Right renal cortex interstitium (tissue), 3 donors: ENCODE results near the gene DIP2C. TPM values are rescaled to one million over a fixed set of nuclear protein-coding genes. Genes with fewer than 3 reads are reported as not detected.

Source experiments
- DNase-seq, 3 donors: peaks; one replicate each; pipeline ENCODE4 v3.0.0-alpha.2; 2013; ENCODE audit warnings: low read depth in 3 of 3, low spot score in 2 of 3
- polyA plus RNA-seq, 3 donors: library from polyadenylated mRNA; unstranded; fragments of 120-200 nt; gene quantifications; one replicate each; pipeline ENCODE4 v1.2.1, GENCODE V29; 2013; ENCODE audit not compliant: insufficient read length in 3 of 3

DIP2C gene
- polyA plus RNA-seq, 3 donors = 19.2 to 22.3 (median 21.0) TPM

DNA sequence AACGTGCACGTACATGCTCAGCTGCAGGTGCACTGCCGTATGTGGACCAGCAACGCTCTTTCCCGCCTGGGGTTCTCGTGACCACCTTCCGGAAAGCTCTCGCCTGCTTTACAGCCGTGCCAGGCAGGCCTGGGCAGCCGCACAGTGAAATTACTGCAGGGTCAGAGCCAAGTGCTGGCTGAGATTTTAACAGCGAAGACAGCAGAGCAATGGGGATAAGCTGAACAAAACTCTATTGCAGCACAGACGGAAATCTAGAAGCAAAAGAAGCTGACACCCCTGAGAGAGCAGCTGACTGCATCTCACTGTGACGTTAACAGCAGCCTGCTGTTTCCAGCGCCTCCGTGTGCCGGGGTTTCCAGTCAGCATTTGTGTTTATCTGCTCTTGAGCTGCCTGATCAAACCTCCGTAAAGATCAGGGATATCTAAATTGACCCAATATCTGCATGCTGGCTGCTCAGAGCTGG is 179.0 kb downstream of the DIP2C start:
- no peak for DNase-seq

DNA sequence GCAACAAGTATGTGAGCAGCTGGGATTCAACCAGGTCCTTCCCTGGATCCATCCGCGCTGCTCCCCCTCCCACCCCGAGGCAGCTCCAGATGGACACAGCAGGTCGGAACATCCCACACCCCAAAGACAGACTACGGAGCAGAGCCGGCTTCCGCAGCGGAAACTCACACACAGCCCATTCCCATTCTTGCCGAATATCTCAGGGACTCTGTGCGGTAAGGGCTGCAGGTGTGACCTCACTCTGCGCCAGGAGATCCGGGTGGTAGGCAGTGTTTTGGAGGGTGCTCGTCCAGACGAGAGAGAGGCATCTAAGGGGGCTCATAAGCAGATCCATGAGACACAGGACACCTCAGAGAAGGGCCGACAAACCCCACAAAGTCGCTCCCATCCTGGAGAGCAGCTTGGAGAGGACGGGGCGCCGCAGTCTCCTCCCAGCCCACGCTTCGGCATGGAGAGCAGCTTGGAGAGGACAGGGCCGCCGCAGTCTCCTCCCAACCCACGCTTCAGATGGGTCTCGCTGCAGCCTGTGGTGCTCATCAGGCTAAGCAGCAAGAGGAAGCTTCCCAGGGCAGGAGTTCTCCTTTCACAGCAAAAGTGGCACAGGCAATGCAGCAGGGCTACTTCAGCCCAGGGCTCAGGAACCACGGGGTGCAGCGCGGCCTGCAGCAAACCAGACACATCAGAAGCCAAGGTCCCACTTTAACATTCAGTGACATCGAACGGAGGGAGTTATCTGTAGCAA is 179.9 kb downstream of the DIP2C start:
- no peak for DNase-seq

DNA sequence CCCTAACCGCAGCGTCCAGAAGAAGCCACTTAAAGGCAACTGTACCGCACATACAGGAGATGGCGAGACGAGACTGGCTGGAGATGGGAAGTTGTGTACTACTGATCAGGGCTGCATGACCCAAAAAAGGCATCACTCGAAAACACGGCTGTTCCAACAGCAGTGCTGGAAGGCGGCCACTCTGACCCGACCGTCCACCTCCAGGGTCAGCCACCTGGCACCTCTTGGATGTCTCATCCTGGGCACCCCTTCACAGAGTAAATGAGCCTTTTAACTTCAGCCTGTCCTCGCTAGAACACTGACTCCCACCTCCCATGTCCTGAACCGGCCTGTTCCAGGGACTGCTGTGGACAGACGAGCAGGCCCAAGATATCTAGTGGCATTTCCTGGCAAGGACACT is 180.7 kb downstream of the DIP2C start:
- no peak for DNase-seq

DNA sequence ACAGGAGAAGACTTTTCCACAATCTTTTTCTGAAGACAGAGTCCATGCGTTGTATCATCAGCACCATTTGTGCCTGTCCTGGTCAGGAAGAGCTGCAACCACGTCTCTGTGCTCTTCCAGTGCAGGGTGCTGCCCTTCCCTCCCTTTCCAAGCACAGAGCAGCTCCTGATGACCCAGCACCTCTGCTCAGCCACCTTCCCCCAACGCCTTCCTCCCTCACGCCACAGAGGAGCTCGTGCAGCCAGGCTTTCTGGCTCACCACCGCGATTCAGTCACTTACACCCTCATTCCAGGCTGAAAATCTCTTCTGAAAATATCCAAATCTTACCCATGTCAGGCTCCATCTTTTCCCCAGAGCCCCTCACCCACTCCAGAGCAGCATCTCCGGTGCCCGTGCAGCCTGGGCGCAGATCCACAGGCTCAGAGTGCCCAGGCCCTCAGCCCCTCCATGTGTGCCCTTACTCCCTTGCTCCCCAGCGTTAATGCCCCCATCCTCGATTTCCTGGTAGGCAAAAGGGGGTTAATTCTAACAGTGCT is 181.5 kb downstream of the DIP2C start:
- no peak for DNase-seq

DNA sequence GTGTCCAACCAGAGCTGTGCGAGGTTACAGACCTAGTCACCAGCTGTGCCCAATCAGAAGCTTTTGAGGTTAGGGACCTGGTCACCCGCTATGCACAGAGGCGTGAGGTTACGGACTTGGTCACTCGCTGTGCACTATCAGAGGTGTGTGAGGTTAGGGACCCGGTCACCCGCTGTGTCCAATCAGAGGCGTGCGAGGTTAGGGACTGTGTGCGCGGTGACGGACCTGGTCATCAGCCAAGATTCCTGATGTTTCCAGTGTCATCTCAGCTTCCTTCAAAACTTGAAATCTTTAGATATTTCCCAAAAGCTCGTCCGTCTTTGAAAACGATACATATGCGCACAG is 182.1 kb downstream of the DIP2C start:
- no peak for DNase-seq

DNA sequence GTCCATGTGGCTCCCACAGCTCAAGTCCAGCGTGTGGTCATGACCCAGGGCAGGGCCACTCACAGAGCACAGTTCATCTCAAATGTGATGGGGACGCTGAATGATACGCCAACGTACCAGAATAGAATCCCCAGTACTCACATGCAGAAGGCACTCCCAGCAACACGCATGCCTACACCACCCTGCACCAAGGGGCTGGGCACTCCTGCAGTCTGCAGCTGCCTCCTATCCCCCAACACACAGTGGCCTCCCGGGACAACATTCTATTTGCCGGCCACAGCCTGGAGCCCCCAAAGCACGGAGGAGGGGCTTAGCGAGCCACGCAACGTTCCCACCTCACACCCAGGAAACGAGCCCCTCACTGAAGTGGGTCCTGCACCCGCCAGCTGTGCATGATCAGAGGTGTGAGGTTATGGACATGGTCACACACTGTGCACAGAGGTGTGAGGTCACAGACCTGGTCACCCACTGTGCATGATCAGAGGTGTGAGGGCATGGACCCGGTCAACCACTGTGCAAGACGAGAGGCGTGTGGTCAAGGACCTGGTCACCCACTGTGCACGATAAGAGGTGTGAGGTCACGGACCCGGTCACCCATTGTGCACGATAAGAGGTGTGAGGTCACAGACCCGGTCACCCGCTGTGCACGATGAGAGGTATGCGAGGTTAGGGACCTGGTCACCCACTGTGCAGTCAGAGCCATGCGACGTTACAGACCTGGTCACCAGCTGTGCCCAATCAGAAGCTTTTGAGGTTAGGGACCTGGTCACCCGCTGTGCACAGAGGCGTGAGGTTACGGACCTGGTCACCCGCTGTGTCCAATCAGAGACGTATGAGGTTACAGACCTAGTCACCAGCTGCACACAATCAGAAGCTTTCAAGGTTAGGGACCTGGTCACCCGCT is 182.8 kb downstream of the DIP2C start:
- no peak for DNase-seq

DNA sequence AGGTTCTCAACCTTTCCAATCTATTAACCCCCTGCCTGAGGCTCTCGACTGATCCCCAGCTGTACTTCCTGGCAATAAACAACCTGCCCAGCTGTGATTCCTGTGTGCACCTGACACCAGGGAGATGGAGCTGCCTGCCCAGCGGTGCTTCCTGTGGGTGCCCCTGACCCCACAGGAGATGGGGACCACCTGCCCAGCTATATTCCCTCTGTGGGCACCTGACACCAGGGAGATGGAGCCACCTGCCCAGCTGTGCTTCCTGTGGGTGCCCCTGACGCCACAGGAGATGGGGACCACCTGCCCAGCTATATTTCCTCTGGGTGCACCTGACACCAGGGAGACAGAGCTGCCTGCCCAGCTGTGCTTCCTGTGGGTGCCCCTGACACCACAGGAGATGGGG is 184.0 kb downstream of the DIP2C start:
- no peak for DNase-seq

DNA sequence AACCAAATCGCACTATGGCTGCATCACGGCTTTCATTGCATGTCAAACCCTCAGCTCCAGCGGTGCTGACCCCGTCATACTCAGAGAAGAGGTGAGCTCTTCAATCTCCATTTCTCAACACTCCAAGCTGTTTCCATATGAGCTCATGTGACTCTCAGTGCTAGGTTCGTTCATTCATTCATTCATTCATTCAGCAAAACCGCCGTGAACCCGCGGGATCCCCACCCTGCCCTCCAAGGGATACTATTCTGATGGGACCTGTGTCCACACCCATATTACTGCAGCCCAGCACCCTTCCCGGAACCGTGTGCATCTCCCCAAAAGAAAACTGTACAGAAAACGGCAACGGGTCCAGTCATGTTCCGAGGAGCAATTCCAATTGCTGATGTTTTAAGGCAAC is 184.7 kb downstream of the DIP2C start:
- DNase-seq = no peak

DNA sequence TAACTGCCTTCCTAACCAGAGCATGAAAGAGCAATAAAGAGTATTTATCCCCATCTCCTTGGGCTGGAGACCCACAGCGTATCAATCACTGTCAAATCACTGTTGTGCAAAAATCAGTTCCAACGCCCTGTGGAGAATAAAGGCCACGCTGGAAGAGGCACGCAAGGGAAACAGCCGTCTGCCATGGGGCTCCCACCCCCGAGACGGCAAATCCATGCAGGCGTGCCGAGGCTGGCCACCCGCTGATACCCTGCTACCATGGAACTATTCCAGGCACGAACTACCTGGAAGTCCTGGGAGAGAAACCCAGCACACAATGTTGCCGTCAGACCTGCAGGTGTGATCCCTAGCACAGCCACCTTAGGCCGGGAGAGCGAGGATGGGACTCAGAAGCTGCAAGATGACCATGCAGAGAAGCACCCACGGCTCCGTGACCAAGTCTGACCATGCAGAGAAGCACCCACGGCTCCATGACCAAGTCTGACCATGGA is 185.3 kb downstream of the DIP2C start:
- DNase-seq = no peak

DNA sequence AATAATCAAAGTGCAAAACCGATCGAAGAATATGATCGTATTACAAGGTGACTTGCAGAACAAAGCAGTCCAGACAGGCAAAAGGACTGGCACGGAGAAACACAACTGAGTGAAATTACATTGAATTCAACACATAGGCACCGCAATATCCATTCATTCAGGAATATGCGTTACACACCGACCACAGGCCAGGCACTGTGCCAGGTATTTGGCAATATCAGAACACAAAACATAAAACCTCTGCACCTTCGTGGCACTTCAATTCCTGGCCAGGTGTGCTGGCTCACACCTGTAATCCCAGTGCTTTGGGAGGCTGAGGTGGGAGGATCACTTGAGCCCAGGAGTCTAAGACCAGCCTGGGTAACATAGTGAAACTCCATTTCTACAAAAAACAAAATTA is 187.9 kb downstream of the DIP2C start:
- DNase-seq = no peak

DNA sequence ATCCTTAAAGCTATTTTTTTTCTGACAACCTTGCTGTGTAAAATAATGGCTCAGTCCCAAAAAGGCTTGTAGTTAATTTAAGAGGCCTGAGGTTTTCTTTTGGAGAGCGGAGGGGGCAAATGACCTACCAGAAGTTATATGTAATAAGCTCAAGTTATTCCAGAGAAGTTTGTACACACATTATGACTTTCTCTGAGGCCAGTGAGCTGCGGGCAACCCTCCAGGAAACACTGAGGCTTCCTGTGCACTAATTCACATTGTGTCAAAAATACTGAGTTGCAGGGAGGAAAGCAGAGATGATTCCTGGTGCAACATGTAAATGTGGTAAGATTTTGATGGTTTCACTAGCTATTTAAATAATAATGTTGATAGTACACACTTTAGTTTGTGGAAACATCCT is 188.6 kb downstream of the DIP2C start:
- no peak for DNase-seq

DNA sequence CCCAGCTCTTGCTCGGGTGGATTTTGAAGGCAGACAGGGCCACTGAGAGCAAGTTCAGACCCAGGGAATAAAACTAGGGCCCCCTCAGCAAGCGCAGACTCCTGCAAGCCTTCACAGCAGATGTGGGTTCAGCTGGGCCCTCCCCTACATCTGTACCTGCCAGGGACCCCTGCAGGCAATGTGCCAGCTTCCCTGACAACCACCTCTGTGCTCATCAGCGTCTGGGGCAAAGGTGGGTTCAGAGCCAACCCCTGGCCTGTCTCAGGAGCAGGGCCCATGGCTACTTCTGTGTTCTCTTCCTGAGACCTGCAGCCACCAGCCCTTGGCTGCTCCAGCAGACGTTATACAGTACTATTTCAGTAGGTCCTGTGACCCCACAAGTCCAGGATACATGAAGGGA is 189.5 kb downstream of the DIP2C start:
- DNase-seq = no peak

DNA sequence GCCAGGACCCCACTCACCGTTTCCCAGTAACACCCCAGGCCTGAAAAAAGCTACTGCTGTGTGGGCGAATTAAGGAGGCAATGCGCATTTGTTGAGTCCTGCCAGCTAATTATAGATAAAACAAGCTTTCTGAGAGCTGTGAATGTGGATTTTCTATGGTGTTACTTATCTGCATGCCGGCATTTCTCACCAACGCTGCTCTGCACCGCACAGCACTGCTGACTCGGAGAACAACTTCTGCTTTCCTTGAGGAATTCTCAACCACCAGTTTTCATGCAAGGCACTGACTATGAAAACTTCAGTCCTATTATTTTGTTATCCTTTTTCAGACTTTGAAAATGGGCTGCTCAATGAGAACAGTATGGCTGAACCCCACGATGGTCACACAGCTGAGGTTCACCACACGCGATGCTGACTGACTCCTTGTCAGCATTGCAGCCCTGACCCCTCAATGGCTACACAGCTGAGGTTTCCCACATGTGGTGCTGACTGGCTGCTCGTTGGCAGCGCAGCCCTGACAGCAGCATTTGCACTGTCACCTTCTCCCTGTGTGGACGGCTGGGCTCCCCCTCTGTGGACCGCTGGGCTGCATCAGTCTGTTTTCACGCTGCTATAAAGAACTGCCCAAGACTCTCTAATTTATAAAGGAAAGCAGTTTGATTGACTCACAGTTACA is 190.6 kb downstream of the DIP2C start:
- DNase-seq = no peak

DNA sequence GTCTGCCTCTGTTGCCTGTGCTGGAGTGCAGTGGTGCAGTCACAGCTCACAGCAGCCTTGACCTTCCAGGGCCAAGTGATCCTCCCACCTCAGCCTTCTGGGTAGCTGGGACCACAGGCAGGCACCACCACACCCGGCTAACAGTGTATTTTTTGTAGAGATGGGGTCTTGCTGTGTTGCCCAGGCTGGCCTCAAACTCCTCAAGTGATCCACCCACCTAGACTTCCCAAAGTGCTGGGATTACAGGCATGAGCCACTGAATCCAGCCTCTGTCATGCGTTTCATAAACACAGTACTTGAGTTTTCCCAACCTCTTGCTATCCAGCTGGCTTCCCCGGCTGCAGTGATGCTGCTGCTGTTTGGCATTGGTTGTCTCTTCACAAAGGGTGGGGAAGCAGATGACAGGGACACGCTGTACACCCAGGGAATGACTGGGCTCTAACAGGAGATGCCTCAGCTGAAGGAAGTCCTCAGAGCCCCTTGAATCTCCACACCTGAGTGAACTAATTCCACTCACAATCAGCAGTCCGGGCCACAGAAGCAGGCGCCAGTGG is 191.5 kb downstream of the DIP2C start:
- no peak for DNase-seq

DNA sequence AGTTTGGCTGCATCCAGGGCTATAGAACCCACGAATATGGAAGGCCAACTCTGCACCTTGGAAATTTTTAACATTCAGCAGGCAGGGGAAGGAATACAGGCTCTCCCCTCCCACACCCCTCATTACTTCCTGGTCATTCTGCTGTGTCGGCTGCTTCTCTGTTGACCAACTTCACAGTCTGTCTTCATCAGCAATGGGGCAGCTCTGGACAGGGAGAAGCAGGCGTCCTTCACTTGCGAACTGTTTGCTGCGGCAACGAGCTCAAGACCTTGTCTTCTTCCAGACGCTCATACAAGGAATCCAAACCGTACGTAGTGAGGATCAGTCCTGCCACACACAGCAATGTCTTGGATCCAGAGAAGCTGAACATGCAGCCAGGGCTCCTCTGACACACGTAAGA is 192.2 kb downstream of the DIP2C start:
- DNase-seq = no peak

DNA sequence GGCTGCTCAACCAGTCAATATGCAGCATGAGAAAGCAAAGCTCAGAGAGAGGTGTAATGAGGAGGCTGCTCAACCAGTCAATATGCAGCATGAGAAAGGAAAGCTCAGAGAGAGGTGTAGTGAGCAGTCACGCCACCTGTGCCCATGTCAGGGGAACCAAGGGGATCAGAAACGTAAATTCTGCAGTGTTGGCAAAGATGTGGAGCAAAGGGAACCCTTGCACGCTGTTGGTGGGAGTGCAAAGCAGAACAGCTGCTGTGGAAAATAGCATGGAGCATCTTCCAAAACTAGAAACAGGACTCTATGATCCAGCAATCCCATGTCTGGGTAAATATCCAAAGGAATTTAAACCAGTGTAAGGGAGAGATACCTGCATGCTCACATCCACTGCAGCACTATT is 194.9 kb downstream of the DIP2C start:
- DNase-seq = no peak

DNA sequence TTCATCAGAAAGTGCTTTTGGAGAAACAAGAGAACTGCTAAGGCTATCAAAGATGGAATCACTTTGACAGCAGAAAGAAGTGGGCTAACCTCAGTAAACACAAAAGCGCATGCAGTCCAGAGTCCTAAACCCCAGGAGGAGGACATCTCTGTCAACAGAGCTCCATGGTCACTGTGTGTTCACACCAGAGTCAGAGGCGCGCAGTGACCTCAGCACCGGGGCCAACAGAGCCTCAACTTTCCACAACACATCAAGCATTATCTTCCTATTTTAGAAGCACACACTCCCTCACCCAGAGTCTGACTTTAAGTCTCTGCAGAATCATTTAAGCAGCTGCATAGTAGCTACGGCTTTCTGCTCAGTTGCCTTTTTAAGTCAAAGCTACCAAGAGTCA is 195.3 kb downstream of the DIP2C start:
- DNase-seq = no peak

DNA sequence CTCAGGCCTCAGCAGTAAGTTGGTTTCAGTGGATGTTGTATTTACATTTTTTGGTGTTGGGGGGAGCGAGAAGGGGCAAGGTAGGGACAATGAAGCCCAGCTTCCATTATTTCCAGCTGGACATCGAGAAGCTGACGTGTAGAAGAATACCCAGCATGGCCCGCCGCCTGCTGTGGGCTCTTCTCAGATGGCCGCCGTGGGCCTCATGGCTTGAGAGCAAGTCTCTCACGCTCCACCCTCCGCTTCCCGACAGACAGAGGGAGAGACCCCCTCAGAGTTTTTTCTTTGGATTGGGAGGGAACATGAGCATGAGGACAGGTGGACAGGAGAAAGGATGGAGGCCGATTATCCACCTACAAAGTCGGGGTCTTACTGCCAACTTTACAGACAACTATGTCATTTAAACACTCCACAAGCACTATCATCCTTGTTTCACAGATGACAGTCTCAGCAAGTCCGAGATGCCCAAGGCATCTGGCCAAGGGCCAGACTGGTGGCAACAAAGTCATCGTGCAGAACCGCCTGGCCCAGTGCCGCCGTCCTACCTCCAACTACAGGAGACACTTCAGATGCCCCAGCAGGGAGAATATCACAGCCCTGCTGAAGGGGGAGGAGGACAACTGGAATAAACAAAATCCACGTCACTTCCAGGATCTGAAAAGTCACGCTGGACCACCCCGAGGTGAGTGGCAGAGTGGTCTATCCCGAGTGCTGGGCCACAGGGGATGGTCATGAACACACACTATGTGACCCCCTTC is 195.9 kb downstream of the DIP2C start:
- no peak for DNase-seq

DNA sequence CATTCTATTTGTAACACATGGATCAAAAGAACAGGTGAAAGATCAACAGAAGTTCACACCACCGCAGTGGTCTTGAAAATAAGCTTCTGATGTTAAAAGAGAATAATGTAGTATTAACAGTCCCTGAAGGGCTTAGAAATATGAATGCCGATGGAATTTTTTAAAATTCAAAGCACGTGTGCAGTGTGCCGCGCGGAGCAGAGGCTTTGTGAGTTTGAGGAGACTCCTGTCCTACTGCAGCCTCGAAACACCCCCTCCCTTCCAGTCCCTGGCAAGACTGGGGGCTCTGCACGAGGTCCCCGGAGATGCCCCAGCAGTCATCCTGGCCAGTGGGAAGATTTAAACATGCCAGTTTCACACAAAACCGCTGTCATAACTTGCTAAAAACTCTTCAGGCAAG is 196.6 kb downstream of the DIP2C start:
- DNase-seq = no peak
